AG20443 (cell line): ENCODE measurements around the gene ANKFY1.
A peak's percentile ranks its signal among the peaks of the same experiment; 100 is the strongest.
"Not testable (repeated sequence)": the region's sequence is repeated elsewhere in the genome, so short reads cannot be mapped to it uniquely, and the experiment has no call there.

Source experiments
- DNase-seq: peaks from one replicate; pipeline ENCODE4 v3.0.0; 2012; ENCODE audit warnings: low spot score, mixed read lengths

ANKFY1 gene

GRCh38 chr17:4261452-4261851 lies 2.3 kb downstream of the ANKFY1 start:
- DNase-seq = no peak

GRCh38 chr17:4258867-4259266 lies 4.9 kb downstream of the ANKFY1 start:
- DNase-seq = no peak

- DNase-seq = no peak
These were observed 6.8 kb downstream of the ANKFY1 start for GRCh38 chr17:4256952-4257351.

- not testable (repeated sequence) for DNase-seq
These were observed 8.5 kb downstream of the ANKFY1 start for GRCh38 chr17:4255271-4255670.

- DNase-seq = no peak
These were observed 12.9 kb downstream of the ANKFY1 start for GRCh38 chr17:4250887-4251286.

- peak; percentile 70 for DNase-seq
These were observed 14.2 kb downstream of the ANKFY1 start for GRCh38 chr17:4249452-4250029.

GRCh38 chr17:4248504-4249277 lies 15.1 kb downstream of the ANKFY1 start:
- DNase-seq = no peak

GRCh38 chr17:4247971-4248388 lies 15.8 kb downstream of the ANKFY1 start:
- no peak for DNase-seq

GRCh38 chr17:4247361-4247970 lies 16.3 kb downstream of the ANKFY1 start:
- DNase-seq = no peak

- no peak for DNase-seq
These were observed 17.1 kb downstream of the ANKFY1 start for GRCh38 chr17:4246674-4247073.

GRCh38 chr17:4241535-4241934 lies 22.2 kb downstream of the ANKFY1 start:
- DNase-seq = no peak

- DNase-seq = no peak
These were observed 27.3 kb downstream of the ANKFY1 start for GRCh38 chr17:4236456-4236855.

GRCh38 chr17:4235372-4236279 lies 28.2 kb downstream of the ANKFY1 start:
- no peak for DNase-seq

- DNase-seq = no peak
These were observed 29.4 kb downstream of the ANKFY1 start for GRCh38 chr17:4234401-4234800.

GRCh38 chr17:4233668-4234258 lies 30.0 kb downstream of the ANKFY1 start:
- DNase-seq = no peak

GRCh38 chr17:4232168-4232813 lies 31.5 kb downstream of the ANKFY1 start:
- DNase-seq = peak; percentile 42

- DNase-seq = peak; percentile 86
These were observed 33.9 kb downstream of the ANKFY1 start for GRCh38 chr17:4229627-4230541.

- DNase-seq = no peak
These were observed 41.7 kb downstream of the ANKFY1 start for GRCh38 chr17:4221899-4222659.

GRCh38 chr17:4221163-4221562 lies 42.6 kb downstream of the ANKFY1 start:
- no peak for DNase-seq
